ENCODE data around the gene IQGAP3. TPM values are rescaled to one million over a fixed set of nuclear protein-coding genes. Genes with fewer than 3 reads are reported as not detected.

The IQGAP3 gene
- total RNA-seq, 1 experiment from 2014 or later: 40.5 TPM

- DNase-seq (ENCODE audit: low read depth): no peak
These were observed 32.5 kb downstream of the IQGAP3 start for GRCh38 chr1:156539818-156540355.

- DNase-seq (ENCODE audit: low read depth): no peak
These were observed 33.5 kb downstream of the IQGAP3 start for GRCh38 chr1:156538711-156539440.

- DNase-seq (ENCODE audit: low read depth): no peak
These were observed 35.3 kb downstream of the IQGAP3 start for GRCh38 chr1:156537027-156537426.

GRCh38 chr1:156534424-156535060 lies 37.8 kb downstream of the IQGAP3 start:
- no peak for DNase-seq (ENCODE audit: low read depth)

- DNase-seq (ENCODE audit: low read depth): no peak
These were observed 38.7 kb downstream of the IQGAP3 start for GRCh38 chr1:156533568-156534220.

GRCh38 chr1:156532374-156532773 lies 40.0 kb downstream of the IQGAP3 start:
- DNase-seq (ENCODE audit: low read depth): no peak

- no peak for DNase-seq (ENCODE audit: low read depth)
These were observed 42.4 kb downstream of the IQGAP3 start for GRCh38 chr1:156530006-156530405.

GRCh38 chr1:156528875-156529425 lies 43.4 kb downstream of the IQGAP3 start:
- DNase-seq (ENCODE audit: low read depth): no peak

- DNase-seq (ENCODE audit: low read depth): no peak
These were observed 44.1 kb downstream of the IQGAP3 start for GRCh38 chr1:156528231-156528630.

GRCh38 chr1:156527584-156527983 lies 44.8 kb downstream of the IQGAP3 start:
- no peak for DNase-seq (ENCODE audit: low read depth)

GRCh38 chr1:156525856-156526489 lies 46.4 kb downstream of the IQGAP3 start:
- no peak for DNase-seq (ENCODE audit: low read depth)

- no peak for DNase-seq (ENCODE audit: low read depth)
These were observed 47.3 kb downstream of the IQGAP3 start for GRCh38 chr1:156525071-156525501.

GRCh38 chr1:156524481-156524869 lies 47.9 kb downstream of the IQGAP3 start:
- DNase-seq (ENCODE audit: low read depth): no peak

- no peak for DNase-seq (ENCODE audit: low read depth)
These were observed 48.4 kb downstream of the IQGAP3 start for GRCh38 chr1:156523801-156524480.

GRCh38 chr1:156522443-156522970 lies 49.9 kb downstream of the IQGAP3 start:
- no peak for DNase-seq (ENCODE audit: low read depth)

GRCh38 chr1:156517748-156518147 lies 54.6 kb downstream of the IQGAP3 start:
- DNase-seq (ENCODE audit: low read depth): no peak

GRCh38 chr1:156516821-156517220 lies 55.5 kb downstream of the IQGAP3 start:
- DNase-seq (ENCODE audit: low read depth): no peak

- no peak for DNase-seq (ENCODE audit: low read depth)
These were observed 56.4 kb downstream of the IQGAP3 start for GRCh38 chr1:156515956-156516355.

GRCh38 chr1:156513185-156513584 lies 59.2 kb downstream of the IQGAP3 start:
- DNase-seq (ENCODE audit: low read depth): no peak

GRCh38 chr1:156511644-156512043 lies 60.7 kb downstream of the IQGAP3 start:
- no peak for DNase-seq (ENCODE audit: low read depth)

- peak; percentile 53 for DNase-seq (ENCODE audit: low read depth)
These were observed 61.7 kb downstream of the IQGAP3 start for GRCh38 chr1:156510709-156511108.
